Medulla oblongata (tissue), 1 donor: ENCODE results near the gene CDKN2B-AS1.
"Not testable (repeated sequence)": the region's sequence is repeated elsewhere in the genome, so short reads cannot be mapped to it uniquely, and the experiment has no call there.

Experiments
- DNase-seq: peaks from one replicate; pipeline ENCODE4 v3.0.0-alpha.2; 2015; ENCODE audit errors: extremely low spot score

Gene CDKN2B-AS1

DNA sequence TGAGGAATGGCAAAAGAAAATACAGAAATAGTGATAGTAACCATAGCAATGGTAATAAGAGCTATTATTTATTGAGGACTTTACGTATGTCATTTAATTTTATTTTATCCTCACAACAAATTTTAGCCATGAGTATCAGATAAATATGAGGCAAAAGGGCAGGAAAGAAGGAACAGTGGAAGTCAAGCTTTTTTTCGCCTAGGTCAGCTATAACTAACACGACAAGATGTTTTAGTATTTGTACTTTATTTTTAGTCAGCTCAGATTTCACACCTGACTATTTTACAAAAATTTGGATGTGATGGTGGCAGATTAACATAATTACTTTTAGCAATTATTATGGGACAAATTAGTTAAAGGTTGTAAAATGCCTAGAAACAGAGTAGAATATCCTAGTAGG lies 49.3 kb downstream of the CDKN2B-AS1 start:
- no peak for DNase-seq

DNA sequence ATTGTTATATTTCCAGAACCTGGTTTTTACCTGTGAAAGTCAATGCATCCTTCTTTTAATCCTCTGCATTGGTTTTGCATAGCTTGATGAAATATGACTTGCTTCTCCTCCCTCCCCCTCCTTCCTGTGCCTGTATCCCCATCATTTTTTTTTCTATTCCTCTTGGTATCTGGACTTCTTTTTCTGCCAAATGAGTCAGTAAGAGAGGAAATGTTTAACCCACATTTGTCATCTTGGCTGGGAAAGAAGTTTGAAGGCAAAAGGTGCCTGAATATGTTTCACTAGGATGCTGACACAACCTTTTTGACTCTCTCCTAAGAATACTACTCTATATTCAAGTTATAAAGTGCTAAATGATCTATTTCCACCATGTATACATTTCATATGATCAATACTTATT lies 50.0 kb downstream of the CDKN2B-AS1 start:
- no peak for DNase-seq

DNA sequence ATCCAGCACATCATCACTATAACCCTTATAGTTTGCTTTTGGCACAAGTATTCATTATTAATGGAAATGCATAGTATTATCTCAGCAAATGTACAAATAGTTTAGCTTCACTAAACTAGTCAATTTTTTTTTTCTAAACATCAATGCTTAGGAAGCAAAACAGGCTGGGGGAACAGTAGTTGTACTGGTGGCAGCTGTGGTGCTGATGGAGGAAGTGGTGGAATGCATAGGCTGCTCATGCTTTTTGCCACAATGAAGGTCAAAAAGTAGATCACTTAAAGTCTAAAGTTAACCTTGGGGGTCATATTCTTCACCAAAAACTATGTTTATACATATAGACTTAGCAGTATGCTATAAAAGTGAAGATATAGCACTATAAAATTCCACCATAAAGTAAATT lies 50.8 kb downstream of the CDKN2B-AS1 start:
- no peak for DNase-seq

DNA sequence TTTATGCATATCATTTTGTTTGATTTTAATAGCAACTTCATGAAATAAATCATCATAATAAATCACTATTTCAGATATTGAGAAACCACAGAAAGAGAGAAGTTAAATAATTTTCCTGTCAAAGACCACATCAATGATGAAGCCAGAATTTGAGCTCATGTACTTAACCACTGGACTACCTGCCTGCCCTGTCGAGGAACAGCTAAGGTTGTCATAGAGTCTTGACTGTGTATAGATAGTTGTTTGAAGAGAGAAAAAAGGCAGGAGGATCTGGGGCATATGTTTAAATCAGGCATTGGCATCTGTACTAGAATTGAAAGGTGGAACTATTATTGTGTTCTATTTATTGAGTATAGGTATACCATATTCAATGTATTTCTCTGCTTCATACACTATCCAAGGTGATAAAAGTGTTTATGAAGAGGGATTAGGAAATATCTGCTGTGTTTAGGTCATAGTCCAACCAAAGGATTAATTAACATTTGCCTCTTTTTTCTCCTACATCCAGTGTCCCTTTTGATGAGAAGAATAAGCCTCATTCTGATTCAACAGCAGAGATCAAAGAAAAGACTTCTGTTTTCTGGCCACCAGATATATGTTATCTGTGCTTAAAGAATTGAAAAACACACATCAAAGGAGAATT lies 51.8 kb downstream of the CDKN2B-AS1 start:
- no peak for DNase-seq

DNA sequence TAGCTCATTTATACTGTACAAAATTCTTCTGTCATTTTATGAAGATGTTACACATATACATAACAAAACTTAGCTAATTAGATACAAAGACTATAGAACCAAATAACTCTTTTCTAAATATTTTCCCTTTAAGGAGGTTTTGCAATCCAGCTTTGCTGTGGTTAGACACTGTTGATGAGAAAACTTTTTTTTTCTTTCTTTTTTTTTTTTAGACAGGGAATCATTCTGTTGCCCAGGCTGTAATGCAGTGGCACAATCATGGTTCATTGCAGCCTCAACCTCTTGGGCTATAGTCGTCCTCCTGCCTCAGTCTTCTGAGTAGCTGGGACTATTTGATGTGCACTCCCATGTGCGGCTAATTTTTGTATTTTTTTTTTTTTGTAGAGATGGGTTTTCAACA lies 53.0 kb downstream of the CDKN2B-AS1 start:
- DNase-seq = no peak

DNA sequence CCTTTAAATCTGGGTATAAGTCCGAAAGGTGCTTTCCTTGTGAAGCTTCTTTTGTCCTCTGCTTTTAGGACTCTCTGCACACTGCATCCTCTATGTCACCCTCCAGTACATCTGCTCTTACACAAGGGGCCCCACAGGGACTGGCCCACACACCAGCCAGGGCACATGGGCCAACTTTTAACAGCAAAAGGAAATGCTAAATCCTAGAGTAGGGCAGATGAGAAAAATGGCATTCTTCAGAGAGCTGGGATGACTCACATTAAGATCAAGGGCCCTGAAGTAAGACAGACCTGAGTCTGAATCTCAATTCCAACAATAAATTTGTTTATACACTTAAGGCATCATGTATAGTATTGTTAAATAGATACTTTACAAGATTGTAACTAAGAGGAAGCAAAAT lies 54.8 kb downstream of the CDKN2B-AS1 start:
- no peak for DNase-seq

DNA sequence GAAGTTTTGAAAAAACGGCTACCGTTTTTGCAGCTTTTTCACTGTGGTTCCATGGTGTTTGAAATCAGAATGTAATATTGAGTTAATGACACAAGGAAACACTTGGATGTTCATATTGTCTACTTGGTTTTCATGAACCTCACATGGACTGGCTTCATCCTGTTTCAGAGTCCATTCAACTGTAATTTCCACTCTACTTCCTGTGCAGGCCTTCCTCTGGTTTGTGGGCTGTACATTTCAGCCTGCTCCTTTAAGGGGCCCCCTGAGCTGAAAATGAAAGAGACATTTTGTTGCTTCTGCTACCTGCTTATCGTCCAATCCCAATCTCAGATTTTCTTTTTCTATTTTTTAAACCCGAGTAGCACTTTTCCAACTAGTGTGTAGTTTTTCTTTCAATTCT lies 56.3 kb downstream of the CDKN2B-AS1 start:
- DNase-seq = peak; percentile 20

DNA sequence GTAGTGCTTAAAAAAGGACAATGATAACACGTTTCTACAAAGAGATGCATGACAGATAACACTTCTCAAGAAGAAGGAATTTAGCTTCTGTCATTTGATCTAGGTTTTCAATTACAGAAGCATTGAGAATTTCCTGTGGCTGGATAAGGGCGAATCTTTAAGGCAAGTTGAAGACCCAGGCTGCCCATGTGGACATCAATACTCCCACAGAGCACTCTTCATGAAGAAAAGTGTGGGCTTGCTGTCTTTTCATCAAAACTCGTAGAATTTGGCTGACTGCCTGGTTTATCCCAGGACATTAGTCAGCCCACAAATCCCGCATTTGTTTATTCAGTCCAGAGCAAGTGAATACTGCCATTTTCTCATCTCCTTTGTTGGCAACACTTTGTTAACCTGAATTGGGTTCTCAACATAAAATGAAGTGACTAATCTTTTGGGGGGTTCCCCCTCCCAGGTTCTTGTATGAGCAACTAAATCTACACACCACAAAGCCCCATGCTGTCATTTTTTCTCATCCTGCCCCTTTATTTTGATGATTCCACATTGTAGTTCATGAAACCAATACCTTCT lies 57.9 kb downstream of the CDKN2B-AS1 start:
- peak; percentile 57 for DNase-seq

DNA sequence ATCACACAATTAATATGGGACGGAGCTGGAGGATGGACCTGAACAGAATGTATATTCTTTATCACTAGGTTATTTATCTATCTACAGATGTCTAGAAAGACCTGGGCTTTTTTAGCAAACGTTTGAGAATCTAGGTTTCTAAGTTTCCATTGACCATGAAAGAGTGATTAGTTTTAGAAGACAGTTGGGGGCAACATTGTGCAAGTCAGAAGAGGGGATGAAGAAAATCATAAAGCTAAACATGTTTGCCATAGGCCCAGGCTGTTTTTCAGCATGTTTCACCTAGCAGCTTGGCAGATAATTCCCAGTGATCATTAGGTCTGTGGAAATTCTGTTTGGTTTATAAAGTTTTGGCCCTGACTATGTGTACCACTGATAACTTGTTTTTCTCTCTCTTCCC lies 58.6 kb downstream of the CDKN2B-AS1 start:
- DNase-seq = no peak

DNA sequence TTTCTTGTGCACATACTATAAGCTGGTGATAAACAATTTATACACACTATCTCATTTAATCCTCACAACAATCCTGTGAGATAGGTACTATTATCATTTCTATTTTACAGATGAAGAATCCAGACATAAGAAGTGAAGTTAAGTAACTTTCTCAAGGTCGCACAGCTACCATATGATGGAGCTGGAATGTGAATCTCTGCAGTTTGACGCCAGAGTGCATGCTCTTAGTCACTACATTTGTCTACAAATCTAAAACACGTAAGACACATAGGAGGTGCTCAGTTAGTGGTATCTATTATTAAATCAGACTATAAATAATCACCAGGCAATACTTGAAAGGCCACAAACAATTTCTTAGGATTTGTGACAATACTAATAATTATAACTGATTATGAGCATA lies 59.5 kb downstream of the CDKN2B-AS1 start:
- no peak for DNase-seq

DNA sequence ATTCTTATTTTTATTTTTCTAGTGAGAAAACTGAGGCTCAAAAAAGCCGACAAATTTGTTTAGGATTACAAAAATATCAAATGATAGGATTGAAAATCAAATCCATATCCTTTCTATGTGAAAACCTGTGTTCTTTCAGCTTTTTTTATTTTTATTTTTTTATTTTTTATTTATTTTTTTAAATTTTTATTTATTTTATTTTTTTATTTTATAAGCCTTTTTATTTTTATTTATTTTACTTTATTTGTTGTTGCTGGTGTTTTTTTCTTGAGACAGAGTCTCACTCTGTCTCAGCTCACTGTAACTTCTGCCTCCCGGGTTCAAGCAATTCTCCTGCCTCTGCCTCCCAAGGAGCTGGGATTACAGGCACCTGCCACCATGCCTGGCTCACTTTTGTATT lies 59.9 kb downstream of the CDKN2B-AS1 start:
- no peak for DNase-seq

DNA sequence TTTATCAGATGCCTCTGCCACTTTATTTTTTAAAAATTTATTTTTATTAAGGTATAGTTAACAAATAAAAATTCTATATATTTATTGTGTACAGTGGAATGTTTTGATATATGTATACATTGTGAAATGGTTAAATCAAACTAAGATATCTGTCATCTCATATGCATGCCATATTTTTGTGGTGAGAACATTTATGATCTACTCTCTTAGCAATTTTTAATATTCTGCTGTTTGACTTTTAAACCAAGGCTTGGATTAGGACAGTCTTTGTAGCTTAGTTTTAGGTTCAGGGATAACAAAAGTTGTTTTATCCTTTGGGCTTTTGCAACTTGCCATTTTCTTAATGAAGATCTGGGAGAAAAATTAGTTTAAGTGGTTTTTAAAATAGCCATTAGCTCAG lies 60.5 kb downstream of the CDKN2B-AS1 start:
- DNase-seq = no peak

DNA sequence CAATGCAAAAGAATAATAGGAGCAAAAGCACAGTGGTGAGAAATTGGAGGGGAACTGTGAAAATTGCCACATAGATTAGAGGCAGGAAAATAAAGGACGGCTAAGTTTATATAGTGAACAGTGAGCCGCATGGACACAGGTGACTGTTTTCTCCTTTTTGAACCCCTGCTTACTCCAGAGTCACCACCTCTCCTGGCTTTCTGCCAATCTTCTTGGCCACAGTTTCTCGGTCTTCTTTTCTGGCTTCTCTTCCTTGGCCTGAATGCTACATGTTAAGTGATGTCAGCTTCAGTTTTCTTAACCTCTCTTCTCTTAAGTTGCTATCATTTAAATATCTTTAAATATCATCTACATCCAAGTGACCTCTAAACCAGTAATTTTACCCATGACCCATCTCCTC lies 61.8 kb downstream of the CDKN2B-AS1 start:
- no peak for DNase-seq

DNA sequence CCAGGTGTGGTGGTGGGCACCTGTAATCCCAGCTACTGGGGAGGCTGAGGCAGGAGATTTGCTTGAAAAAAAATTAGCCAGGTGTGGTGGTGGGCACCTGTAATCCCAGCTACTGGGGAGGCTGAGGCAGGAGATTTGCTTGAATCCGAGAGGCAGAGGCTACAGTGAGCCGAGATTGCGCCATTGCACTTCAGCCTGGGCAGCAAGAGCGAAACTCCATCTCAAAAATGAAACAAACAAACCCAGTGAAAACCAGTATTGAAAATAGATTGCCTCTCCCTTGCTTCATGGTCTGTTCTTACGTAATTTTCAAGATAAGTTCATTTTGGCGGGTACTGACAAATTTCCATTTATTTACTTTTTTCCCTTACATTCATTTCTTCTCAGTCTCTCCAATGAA lies 63.4 kb downstream of the CDKN2B-AS1 start:
- not testable (repeated sequence) for DNase-seq

DNA sequence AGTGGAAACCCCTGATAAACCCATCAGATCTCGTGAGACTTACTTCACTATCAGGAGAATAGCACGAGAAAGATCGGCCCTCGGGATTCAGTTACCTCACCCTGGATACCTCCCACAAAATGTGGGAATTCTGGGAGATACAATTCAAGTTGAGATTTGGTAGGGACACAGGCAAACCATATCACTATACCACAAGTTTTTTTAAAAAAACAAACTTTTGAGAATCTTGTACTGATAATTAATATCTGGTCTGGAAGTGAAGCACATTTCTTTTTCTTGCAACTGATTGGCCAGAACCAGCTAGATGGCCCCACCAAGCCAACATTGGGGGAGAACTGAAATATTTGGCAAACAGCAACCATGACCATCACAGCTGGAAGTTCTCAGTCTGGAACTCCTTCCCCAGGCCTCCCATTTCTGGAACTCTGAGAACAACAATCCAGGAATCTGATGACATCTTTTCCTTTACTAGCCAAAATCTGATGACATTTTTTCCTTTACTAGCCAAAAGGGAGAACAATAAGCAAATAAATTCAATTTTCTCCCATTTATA lies 66.3 kb downstream of the CDKN2B-AS1 start:
- DNase-seq = no peak

DNA sequence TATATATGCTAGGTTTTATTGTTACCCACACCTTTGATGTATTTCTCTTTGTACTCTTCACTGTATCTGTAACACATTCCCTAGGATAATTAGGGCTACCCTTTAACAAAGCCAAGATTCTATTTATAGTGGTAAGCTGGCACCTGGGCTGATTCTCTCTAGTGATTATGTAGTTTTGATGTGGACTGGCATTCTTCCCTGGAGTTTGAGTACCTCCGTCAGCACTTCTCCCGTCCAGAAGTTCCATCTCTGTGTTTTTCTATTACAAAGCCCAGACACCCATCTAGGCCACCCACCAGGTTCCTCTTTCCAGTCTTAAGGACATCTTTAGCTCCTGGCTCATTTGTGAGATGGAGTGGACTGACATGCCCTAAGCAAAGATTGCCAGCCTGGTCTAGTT lies 70.4 kb downstream of the CDKN2B-AS1 start:
- DNase-seq = no peak

DNA sequence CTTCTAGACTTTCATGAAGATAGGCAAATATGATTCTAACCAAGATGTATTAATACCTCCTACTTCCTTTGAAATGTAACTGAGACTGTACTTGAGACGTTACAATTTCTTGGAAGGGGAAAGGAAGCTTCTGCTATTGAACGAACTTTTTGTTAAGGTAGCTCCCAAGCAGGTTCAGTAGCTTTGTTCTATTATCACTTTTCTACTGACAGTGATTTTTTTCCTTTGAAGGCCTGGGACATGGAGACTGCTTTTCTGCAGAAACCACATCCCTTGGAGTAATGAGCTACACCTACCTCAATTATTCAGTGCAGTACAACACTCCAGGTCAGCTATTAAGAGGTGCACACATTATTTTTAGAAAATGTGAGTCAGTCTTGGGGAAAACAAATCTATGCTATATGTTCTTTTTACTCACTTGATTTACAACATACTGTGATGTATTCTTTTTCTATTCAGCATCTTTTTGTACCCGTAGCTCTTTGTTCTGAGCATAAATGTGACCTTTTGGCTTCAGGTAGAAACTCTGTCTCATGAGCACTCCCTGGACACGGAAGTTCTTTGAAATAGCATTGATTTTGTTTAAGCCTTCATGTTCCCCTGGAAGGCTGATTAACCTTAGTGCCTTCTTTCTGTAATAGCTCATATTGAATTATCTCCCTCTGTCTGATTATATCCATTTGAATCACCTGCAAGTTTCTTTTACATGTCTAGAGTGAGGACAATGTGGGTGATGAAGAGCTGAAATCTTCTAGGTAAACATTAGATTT lies 71.0 kb downstream of the CDKN2B-AS1 start:
- DNase-seq = no peak

DNA sequence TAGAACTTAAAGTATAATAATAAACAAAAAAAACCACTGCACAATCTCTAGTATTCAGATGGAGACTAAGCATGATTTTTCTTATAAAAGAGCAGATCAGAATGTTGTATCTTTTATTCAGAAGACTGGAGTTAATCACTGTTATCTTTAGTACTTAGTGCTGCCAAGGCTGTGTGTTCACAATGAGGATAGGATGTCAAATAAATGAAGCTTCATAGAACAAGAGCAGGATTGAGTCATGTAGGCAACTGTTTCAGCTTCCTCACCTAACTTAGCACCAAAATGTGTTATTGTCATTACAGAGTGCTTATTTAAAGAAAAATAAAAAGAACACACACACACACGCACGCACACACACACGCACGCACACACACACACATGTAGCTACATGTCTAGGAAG lies 72.6 kb downstream of the CDKN2B-AS1 start:
- DNase-seq = no peak

DNA sequence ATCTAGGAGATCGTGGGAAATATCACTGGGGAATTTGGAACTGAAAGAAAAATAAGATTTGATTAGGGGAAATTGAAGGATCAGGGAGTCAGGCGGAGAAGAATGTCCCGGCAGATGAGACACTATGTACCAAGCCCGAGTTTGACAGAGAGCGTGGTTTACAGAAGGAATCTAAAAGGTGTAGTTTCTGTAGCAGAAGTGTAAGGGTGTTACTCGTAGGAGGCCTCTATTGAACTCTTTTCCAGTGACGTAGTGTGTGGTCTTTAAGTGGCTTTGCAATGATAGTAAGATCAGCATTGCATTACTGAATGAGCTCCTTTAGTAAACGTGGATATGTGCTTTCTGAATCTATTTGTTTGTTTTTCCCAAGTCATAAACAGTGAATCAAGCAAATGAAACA lies 73.8 kb downstream of the CDKN2B-AS1 start:
- no peak for DNase-seq

DNA sequence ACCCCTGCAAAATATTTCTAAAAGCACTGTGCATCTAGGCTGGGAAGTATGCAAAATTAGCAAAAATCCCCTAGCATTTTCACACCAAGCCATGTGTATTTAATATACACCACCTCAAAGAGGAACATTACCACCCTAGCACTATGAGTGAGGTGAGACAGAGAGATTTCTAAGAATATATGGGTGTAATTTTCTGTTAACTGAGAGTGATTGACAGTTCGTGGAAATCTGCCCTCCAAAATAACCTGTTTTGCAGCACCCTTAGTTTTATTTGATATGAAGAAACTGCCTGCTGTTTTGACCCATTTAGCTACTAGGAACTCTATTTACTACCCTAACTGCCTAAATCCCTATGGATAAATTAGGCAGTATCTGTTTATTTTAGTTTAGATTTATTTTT lies 78.8 kb downstream of the CDKN2B-AS1 start:
- DNase-seq = no peak

DNA sequence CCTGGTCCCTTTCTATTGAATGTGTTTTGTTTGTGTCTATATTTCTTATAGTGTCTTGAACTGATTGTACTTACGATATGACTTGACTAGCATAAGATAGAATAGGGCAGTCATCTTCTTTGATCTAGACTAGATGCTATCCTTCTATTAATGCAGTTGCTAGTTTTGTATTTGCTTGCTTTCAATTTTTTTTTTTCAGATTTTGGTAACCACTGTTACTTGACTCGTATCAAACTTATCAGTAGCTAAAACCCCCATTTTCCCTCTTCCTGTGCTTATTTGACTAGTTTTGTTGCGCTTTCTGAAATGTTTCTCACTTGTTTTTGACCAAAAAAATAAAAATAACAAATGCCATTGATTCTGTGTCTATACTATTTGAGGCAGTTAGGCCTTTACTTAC lies 83.5 kb downstream of the CDKN2B-AS1 start:
- no peak for DNase-seq

DNA sequence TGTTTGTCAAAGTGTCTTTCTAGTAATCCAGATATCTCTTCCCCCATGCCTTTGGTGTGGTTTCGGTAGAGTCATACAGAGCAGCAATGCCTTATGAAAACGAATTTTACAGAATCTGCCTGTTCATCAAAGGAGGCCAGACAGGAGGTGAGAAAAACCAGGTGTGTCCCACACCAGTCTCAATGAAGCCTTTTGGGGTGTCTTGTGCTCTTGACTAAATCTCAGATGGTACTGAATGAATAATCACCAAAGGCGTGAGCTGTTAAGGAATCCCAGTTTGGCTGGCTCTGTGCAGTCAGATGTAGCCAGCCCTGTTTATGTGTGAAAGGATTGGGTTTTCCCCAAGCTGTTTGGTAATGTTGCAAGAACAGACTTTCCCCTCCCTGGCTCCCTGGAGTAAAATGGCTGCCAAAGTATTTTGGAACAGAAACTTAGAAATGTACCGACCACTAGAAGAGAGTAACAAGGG lies 85.3 kb downstream of the CDKN2B-AS1 start:
- peak; percentile 47 for DNase-seq
